Gastroesophageal sphincter (tissue), 3 donors: ENCODE data around the gene CSNK1A1L.

Source experiments
- EP300 ChIP-seq: sonication (generic); formaldehyde crosslinking; IDR thresholded peaks from one replicate; pipeline ENCODE4 v1.6.1; 2017; ENCODE audit warnings: antibody characterized with exemption, mild to moderate bottlenecking
- POLR2AphosphoS5 ChIP-seq: sonication (generic); formaldehyde crosslinking; IDR thresholded peaks from one replicate; pipeline ENCODE4 v1.6.1; 2017; ENCODE audit warnings: antibody characterized with exemption
- TF ChIP-seq, protein P1 (sequence below), 4 experiments: fragments of 200-600 bp in 2 of 4; fragments of 450-650 bp in 2 of 4; sonication (generic) in 1 of 4; IDR thresholded peaks; one replicate each; pipeline ENCODE4 v1.5.1; 2017 to 2019; ENCODE audit warnings: antibody characterized with exemption in 4 of 4, mild to moderate bottlenecking in 2 of 4, moderate library complexity in 2 of 4

DNA sequence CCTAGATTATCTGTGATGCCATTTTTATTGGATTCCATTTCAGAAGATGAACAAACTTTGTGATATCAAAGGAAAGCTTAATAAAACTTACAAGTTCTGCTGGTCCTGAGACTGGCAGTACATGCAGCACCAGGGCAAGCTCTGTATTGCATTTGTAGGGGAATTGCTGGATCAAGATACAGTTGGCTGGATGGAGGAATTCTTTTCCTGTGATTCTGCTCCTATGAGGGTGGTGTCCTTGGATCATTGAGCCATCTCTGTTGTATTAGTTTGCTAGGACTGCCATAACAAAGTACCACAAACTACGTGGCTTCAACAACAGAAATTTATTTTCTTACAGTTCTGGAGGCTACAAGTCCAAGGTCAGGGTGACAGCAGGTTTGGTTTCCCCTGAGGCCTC lies 33.9 kb upstream of the CSNK1A1L start:
- no peak for TF ChIP-seq POLR2AphosphoS5
- TF ChIP-seq, protein P1, sequence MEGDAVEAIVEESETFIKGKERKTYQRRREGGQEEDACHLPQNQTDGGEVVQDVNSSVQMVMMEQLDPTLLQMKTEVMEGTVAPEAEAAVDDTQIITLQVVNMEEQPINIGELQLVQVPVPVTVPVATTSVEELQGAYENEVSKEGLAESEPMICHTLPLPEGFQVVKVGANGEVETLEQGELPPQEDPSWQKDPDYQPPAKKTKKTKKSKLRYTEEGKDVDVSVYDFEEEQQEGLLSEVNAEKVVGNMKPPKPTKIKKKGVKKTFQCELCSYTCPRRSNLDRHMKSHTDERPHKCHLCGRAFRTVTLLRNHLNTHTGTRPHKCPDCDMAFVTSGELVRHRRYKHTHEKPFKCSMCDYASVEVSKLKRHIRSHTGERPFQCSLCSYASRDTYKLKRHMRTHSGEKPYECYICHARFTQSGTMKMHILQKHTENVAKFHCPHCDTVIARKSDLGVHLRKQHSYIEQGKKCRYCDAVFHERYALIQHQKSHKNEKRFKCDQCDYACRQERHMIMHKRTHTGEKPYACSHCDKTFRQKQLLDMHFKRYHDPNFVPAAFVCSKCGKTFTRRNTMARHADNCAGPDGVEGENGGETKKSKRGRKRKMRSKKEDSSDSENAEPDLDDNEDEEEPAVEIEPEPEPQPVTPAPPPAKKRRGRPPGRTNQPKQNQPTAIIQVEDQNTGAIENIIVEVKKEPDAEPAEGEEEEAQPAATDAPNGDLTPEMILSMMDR (IDR thresholded peaks at IDR 0.05): no peak
- TF ChIP-seq EP300: no peak
